Sigmoid colon (tissue), 7 donors: ENCODE measurements around the gene UBQLN3. TPM values are rescaled to one million over a fixed set of nuclear protein-coding genes. Genes with fewer than 3 reads are reported as not detected.

ENCODE experiments used
- DNase-seq: peaks from one replicate; pipeline ENCODE4 v3.0.0-alpha.2; 2019
- H3K27ac ChIP-seq, 4 donors: fragments of 200-600 bp; sonication (generic); one replicate each; pipeline ENCODE4 v1.5.1; 2016 to 2019; ENCODE audit warnings: mild to moderate bottlenecking in 1 of 4
- H3K27me3 ChIP-seq, 3 donors: fragments of 200-600 bp; sonication (generic); one replicate each; pipeline ENCODE4 v1.5.1; 2019; ENCODE audit warnings: mild to moderate bottlenecking in 1 of 3
- H3K36me3 ChIP-seq, 4 donors: fragments of 200-600 bp; sonication (generic); one replicate each; pipeline ENCODE4 v1.5.1; 2016 to 2019
- H3K4me1 ChIP-seq, 4 donors: fragments of 200-600 bp; sonication (generic); one replicate each; pipeline ENCODE4 v1.5.1; 2017 to 2019
- H3K4me3 ChIP-seq, 4 donors: fragments of 200-600 bp; sonication (generic); one replicate each; pipeline ENCODE4 v1.5.1; 2017 to 2019; ENCODE audit warnings: mild to moderate bottlenecking in 2 of 4, moderate library complexity in 1 of 4
- H3K9me3 ChIP-seq, 4 donors: fragments of 200-600 bp in 3 of 4; sonication (generic) in 3 of 4; one replicate each; pipeline versions ENCODE4 v1.5.1 to v1.6.1; 2013 to 2019
- EP300 ChIP-seq, 4 donors: sonication (generic); formaldehyde crosslinking; IDR thresholded peaks; one replicate each; pipeline ENCODE4 v1.6.1; 2017; ENCODE audit warnings: antibody characterized with exemption in 4 of 4
- POLR2A ChIP-seq, 2 donors: fragments of 450-650 bp; IDR thresholded peaks; one replicate each; pipeline ENCODE4 v1.6.1; 2016; ENCODE audit warnings: antibody characterized with exemption in 2 of 2, mild to moderate bottlenecking in 2 of 2, moderate library complexity in 2 of 2
- POLR2AphosphoS5 ChIP-seq, 4 donors: sonication (generic); formaldehyde crosslinking; IDR thresholded peaks; one replicate each; pipeline ENCODE4 v1.6.1; 2017; ENCODE audit warnings: antibody characterized with exemption in 4 of 4
- WGBS, 2 donors: extraction: QIAGEN DNeasy Blood & Tissue Kit; methylation state at CpG; one replicate each; pipeline ENCODE4 v1.1.7; 2013; 5-methylcytosine and 5-hydroxymethylcytosine counted together
- intact Hi-C: fragments of 100-400 bp; cut with DNase I; formaldehyde crosslinking; loops from one replicate; pipeline ENCODE4 v1.15.1; 2023
- polyA plus RNA-seq, 3 donors: library from polyadenylated mRNA; stranded (reverse); fragments of 200-250 nt; gene quantifications; one replicate each; pipeline ENCODE4 v1.2.3, GENCODE V29; 2013
- total RNA-seq, 4 donors: library from RNA; depleted of rRNA; stranded (reverse); fragments of >200 nt; gene quantifications; one replicate each; pipeline ENCODE4 v1.1.0, GENCODE V29; 2016
- TF ChIP-seq, protein P1 (sequence below), 4 experiments: fragments of 450-650 bp in 3 of 4; fragments of 200-600 bp in 1 of 4; IDR thresholded peaks; one replicate each; pipeline ENCODE4 v1.5.1; 2016 to 2019; ENCODE audit warnings: antibody characterized with exemption in 4 of 4, mild to moderate bottlenecking in 3 of 4, moderate library complexity in 2 of 4
- donor health status: healthy with polysubstance abuse.
- donor health status: Bipolar disorder and iron deficiency.
- donor health status: healthy.

The UBQLN3 gene
- total and polyA plus RNA-seq, 7 donors = 0.71 to 1.2 (median 1.1) TPM; not detected in 4

DNA sequence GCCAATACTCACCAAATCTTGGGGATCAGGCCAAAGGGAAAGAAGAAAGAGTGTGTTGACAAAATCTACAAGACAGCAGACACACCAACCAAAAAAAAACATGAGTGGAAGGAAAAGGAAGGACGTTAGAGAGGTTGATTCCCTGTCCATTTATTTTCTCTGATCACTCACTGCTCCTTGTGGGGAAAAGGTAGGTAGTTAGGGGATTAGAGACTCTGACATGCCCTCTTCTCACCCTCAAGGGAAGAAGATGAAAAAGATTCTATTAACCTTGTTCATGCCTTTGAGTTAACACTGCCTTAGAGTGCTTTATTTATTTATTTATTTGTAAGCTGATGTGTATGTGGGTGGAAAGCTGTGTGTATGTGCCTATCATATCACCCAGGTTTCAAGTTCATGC, 38.7 kb upstream of the UBQLN3 start, which contains the start of gene OR52H1:
Gene OR52H1 (minus strand): TSS at position 101 of the 400 bp plus-strand sequence. CDS start 3,035 bp downstream, outside the sequence.
- Histone ChIP-seq H3K36me3 (no peaks in the 10 kb centered on the region), H3K4me1 (no peaks in the 10 kb centered on the region), H3K27me3 (no peaks in the 10 kb centered on the region), H3K9me3 (no peaks in the 10 kb centered on the region), H3K27ac (no peak within 1 kb of the TSS), H3K4me3 (no peak within 1 kb of the TSS)
- intact Hi-C loops = no loop called here
- no peak for DNase-seq
- WGBS, 2 donors = 42 to 55% methylated on average over 1 of the region's 1 CpG
- TF ChIP-seq, protein P1, sequence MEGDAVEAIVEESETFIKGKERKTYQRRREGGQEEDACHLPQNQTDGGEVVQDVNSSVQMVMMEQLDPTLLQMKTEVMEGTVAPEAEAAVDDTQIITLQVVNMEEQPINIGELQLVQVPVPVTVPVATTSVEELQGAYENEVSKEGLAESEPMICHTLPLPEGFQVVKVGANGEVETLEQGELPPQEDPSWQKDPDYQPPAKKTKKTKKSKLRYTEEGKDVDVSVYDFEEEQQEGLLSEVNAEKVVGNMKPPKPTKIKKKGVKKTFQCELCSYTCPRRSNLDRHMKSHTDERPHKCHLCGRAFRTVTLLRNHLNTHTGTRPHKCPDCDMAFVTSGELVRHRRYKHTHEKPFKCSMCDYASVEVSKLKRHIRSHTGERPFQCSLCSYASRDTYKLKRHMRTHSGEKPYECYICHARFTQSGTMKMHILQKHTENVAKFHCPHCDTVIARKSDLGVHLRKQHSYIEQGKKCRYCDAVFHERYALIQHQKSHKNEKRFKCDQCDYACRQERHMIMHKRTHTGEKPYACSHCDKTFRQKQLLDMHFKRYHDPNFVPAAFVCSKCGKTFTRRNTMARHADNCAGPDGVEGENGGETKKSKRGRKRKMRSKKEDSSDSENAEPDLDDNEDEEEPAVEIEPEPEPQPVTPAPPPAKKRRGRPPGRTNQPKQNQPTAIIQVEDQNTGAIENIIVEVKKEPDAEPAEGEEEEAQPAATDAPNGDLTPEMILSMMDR (IDR thresholded peaks at IDR 0.05) = no peak
- TF ChIP-seq POLR2A (IDR thresholded peaks at IDR 0.05) (no peak), EP300 (IDR thresholded peaks at IDR 0.05) (no peak), POLR2AphosphoS5 (IDR thresholded peaks at IDR 0.05) (no peak)

DNA sequence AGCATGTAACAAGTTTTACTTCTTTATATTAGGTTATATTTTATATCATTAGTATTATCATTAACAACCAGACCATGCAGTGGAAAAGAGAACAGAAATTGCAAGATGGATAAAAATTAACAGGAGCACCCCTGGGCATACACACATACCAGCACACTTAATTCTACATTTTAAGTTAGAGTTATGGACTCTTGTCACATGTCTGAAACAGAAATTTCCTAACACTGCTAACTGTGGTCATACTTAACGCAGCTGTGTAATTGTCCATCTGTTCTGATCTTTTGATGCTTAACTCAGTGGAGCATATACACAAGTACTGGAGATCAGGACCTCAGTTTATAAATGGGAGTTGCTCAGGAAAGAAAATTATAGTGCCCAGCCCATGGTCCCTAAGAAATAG, 38.2 kb upstream of the UBQLN3 start:
- Histone ChIP-seq H3K4me3 (no peak overlapping the region), H3K4me1 (no peaks in the 10 kb centered on the region), H3K27ac (no peak overlapping the region), H3K36me3 (no peaks in the 10 kb centered on the region), H3K9me3 (no peaks in the 10 kb centered on the region), H3K27me3 (no peaks in the 10 kb centered on the region)
- 94 to 96% methylated on average over 1 of the region's 1 CpG for WGBS, 2 donors
- intact Hi-C loops = no loop called here
- TF ChIP-seq, protein P1 (IDR thresholded peaks at IDR 0.05) = no peak
- no peak for TF ChIP-seq POLR2A (IDR thresholded peaks at IDR 0.05)
- TF ChIP-seq POLR2AphosphoS5 (IDR thresholded peaks at IDR 0.05) = no peak
- DNase-seq = no peak

DNA sequence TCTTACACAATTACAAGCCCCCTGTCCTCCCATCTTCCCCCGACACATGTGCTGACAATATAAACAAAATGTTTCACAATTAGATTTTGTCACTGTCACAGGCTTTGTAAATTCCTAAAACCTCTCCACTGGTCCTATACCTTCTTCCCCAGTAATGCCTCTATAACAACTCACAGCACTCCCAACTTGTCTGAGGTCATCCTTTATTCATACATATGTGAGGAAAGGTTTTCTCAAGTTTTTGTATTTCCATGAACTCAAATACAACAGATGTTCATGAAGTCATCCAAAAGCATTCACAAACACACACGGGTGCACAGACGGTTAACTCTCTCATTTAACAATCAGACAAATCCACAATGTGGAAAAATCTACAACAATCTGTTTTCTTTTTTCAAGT, 36.7 kb upstream of the UBQLN3 start:
- WGBS, 2 donors = 84 to 88% methylated on average over 3 of the region's 3 CpGs
- Histone ChIP-seq H3K36me3 (no peaks in the 10 kb centered on the region), H3K27ac (no peak overlapping the region), H3K4me1 (no peaks in the 10 kb centered on the region), H3K27me3 (no peaks in the 10 kb centered on the region), H3K4me3 (no peak overlapping the region), H3K9me3 (no peaks in the 10 kb centered on the region)
- no peak for DNase-seq
- TF ChIP-seq POLR2A (IDR thresholded peaks at IDR 0.05) (no peak), POLR2AphosphoS5 (IDR thresholded peaks at IDR 0.05) (no peak)
- intact Hi-C loops = no loop called here

DNA sequence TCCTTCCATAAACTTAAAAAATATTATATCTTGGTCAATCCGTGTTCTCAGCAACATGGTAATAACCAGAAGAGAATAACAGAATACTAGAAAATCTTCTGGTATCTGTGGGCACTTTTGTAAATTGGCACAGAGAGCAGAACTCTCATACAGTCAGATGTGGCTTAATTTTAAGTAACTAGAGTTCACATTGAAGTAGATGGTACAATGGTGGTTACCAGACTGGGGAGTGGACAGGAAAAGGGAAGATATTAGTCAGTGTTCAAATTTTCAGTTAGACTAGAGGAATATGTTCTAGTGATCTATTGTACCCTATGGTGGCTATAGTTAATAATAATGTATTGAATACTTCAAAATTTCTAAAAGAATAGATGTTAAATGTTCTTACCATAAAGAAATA, 31.7 kb upstream of the UBQLN3 start:
- no peak overlapping the region for H3K27ac ChIP-seq
- no peak for DNase-seq
- no peak for TF ChIP-seq POLR2AphosphoS5 (IDR thresholded peaks at IDR 0.05)
- WGBS, 2 donors = 30 to 49% methylated on average over 1 of the region's 1 CpG
- H3K9me3 ChIP-seq = no peaks in the 10 kb centered on the region
- H3K36me3 ChIP-seq = no peaks in the 10 kb centered on the region
- no peaks in the 10 kb centered on the region for H3K4me1 ChIP-seq
- H3K4me3 ChIP-seq = no peak overlapping the region
- intact Hi-C loops = no loop called here
- H3K27me3 ChIP-seq = no peaks in the 10 kb centered on the region

DNA sequence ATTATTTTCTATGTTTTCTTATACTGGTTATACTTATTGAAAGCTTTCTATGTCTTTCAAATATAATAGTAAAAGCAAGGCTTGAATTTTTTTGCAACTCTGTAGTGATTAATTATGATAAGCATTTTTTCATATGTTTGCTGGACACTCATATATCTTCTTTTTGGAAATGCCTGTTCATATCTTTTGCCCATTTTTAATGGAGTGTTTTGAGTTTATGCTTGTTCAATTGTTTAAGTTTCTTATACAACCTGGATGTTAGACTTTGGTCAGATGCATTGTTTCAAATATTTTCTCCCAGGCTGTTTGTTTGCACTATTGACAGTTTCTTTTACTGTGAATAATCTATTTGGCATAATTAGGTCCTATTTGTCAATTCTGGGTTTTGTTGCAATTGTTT, 26.7 kb upstream of the UBQLN3 start:
- no peak for DNase-seq
- TF ChIP-seq, protein P1 (IDR thresholded peaks at IDR 0.05) = no peak
- no peak for TF ChIP-seq EP300 (IDR thresholded peaks at IDR 0.05)
- no peak for TF ChIP-seq POLR2AphosphoS5 (IDR thresholded peaks at IDR 0.05)
- no peak for TF ChIP-seq POLR2A (IDR thresholded peaks at IDR 0.05)
- Histone ChIP-seq H3K27ac (no peak overlapping the region), H3K27me3 (no peaks in the 10 kb centered on the region), H3K9me3 (no peaks in the 10 kb centered on the region), H3K4me1 (no peaks in the 10 kb centered on the region), H3K4me3 (no peak overlapping the region), H3K36me3 (no peaks in the 10 kb centered on the region)
- intact Hi-C loops = no loop called here

DNA sequence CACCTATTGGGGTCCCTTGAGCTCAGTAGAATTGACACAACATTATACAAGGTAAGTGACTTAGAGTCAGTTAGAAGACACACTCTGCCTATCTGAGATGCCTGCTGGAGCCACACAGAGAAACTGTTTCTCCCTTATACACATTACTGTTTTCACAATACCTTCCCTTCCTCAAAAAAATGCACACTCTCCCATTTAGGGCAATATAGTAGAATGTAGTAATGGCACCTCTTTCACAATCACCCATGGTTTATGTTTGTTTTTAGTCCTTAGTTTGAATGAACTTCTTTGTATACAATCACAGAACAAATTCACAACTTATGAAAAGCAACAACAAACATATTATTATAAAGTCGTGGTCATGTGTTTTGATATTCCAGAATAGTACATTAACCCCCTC, 24.3 kb upstream of the UBQLN3 start:
- TF ChIP-seq POLR2A (IDR thresholded peaks at IDR 0.05) (no peak), EP300 (IDR thresholded peaks at IDR 0.05) (no peak), POLR2AphosphoS5 (IDR thresholded peaks at IDR 0.05) (no peak)
- TF ChIP-seq, protein P1 (IDR thresholded peaks at IDR 0.05) = no peak
- Histone ChIP-seq H3K36me3 (no peaks in the 10 kb centered on the region), H3K4me1 (no peaks in the 10 kb centered on the region), H3K27me3 (no peaks in the 10 kb centered on the region), H3K4me3 (no peak overlapping the region), H3K27ac (no peak overlapping the region), H3K9me3 (no peaks in the 10 kb centered on the region)
- whole genome bisulfite sequencing, 2 donors = 61 to 80% methylated on average over 1 of the region's 1 CpG
- intact Hi-C loops = no loop called here
- no peak for DNase-seq
